ENCODE measurements around the gene GRIA1. TPM values are rescaled to one million over a fixed set of nuclear protein-coding genes. Genes with fewer than 3 reads are reported as not detected.

The GRIA1 gene
- total RNA-seq, 4 donors from 2014 or later, result 0.48 to 1.00 TPM; not detected in 2

DNA sequence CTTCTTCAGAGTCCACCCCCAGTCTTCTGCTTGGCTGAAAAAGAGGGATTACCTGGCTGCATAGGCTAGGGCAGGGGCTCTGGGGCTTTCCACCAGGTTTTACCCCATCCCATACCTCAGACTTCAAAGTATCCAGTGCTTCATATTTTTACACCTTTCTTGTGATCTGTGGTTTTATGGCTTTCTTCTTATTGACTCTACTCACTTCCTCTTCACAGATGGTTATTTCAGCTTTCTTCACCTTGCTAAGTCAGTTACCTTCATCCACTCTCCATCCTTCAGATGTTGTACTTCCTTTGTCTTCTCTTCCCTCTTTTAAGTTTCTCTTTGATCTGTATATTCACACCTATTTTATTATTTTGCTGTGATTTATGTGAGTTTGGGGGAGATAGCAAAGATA lies 104.3 kb downstream of the GRIA1 start:
- Histone ChIP-seq H3K4me1 (no peaks in the 10 kb centered on the region), H3K27me3 (no peaks in the 10 kb centered on the region), H3K9me3 (no peaks in the 10 kb centered on the region), H3K4me3 (no peak overlapping the region), H3K27ac (no peak overlapping the region), H3K36me3 (no peaks in the 10 kb centered on the region)
- TF ChIP-seq, protein P1, sequence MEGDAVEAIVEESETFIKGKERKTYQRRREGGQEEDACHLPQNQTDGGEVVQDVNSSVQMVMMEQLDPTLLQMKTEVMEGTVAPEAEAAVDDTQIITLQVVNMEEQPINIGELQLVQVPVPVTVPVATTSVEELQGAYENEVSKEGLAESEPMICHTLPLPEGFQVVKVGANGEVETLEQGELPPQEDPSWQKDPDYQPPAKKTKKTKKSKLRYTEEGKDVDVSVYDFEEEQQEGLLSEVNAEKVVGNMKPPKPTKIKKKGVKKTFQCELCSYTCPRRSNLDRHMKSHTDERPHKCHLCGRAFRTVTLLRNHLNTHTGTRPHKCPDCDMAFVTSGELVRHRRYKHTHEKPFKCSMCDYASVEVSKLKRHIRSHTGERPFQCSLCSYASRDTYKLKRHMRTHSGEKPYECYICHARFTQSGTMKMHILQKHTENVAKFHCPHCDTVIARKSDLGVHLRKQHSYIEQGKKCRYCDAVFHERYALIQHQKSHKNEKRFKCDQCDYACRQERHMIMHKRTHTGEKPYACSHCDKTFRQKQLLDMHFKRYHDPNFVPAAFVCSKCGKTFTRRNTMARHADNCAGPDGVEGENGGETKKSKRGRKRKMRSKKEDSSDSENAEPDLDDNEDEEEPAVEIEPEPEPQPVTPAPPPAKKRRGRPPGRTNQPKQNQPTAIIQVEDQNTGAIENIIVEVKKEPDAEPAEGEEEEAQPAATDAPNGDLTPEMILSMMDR (IDR thresholded peaks at IDR 0.05), result no peak
- TF ChIP-seq POLR2A (IDR thresholded peaks at IDR 0.05) (no peak), EP300 (IDR thresholded peaks at IDR 0.05; ENCODE audit: low read depth) (no peak), POLR2AphosphoS5 (IDR thresholded peaks at IDR 0.05) (no peak)
- in situ Hi-C loops (cut with MboI; ENCODE audit: low pct_ligation_motif_present in 1 of 4, low pct_unique_long_range_greater_than_20kb in 1 of 4, low sequenced_read_pairs in 3 of 4), result no loop called here
- intact Hi-C loops (cut with DNase I; ENCODE audit: low total_unique reads), result no loop called here
- DNase-seq, result no peak

DNA sequence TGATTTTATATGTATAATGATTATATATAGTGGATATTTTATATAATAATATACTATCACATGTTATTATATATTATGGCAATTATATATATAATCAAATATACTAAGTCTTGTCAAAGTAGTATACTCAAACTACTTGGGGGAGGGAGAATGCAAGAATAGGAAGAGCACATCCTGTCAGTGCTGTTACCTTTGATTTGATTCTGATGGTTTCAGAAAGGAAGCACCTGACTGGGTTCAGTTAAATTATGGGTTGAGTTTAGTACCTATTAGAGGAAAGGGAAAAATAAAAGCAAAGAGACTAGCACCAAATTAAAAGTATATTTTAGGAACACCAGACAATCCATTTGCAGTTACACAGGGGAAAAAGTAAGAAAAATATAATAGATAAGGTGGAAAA lies 107.6 kb downstream of the GRIA1 start:
- H3K27ac ChIP-seq, result no peak overlapping the region
- H3K36me3 ChIP-seq, result no peaks in the 10 kb centered on the region
- TF ChIP-seq, protein P1 (IDR thresholded peaks at IDR 0.05), result no peak
- TF ChIP-seq POLR2A (IDR thresholded peaks at IDR 0.05), result no peak
- no peak for TF ChIP-seq POLR2AphosphoS5 (IDR thresholded peaks at IDR 0.05)
- no peak for TF ChIP-seq EP300 (IDR thresholded peaks at IDR 0.05; ENCODE audit: low read depth)
- DNase-seq, result no peak
- no peaks in the 10 kb centered on the region for H3K27me3 ChIP-seq
- in situ Hi-C loops (cut with MboI; ENCODE audit: low pct_ligation_motif_present in 1 of 4, low pct_unique_long_range_greater_than_20kb in 1 of 4, low sequenced_read_pairs in 3 of 4) (no loop called here), intact Hi-C loops (cut with DNase I; ENCODE audit: low total_unique reads) (no loop called here)
- H3K4me1 ChIP-seq, result no peaks in the 10 kb centered on the region
- no peak overlapping the region for H3K4me3 ChIP-seq
- H3K9me3 ChIP-seq, result no peaks in the 10 kb centered on the region

DNA sequence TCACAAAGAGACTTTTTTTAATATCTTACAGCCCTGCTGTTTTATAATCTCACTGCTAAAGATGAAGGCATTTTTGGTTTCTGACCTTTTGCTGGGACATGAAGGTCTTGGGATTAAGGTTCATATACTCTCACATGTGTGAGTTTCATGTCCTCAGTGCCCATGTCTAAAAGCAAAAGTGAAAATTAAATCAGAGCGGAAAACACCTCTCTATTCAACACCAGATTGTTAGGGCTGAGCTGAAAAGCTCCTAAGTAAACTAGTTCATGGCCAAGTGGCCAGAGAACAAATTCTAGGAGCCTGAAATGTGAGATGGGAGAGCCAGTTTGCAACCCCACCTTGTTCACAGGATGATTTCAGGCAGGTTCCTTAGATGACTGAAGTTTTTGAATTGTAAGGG lies 110.9 kb downstream of the GRIA1 start:
- no peak for TF ChIP-seq POLR2A (IDR thresholded peaks at IDR 0.05)
- no peak for TF ChIP-seq EP300 (IDR thresholded peaks at IDR 0.05; ENCODE audit: low read depth)
- TF ChIP-seq, protein P1 (IDR thresholded peaks at IDR 0.05), result no peak
- TF ChIP-seq POLR2AphosphoS5 (IDR thresholded peaks at IDR 0.05), result no peak

DNA sequence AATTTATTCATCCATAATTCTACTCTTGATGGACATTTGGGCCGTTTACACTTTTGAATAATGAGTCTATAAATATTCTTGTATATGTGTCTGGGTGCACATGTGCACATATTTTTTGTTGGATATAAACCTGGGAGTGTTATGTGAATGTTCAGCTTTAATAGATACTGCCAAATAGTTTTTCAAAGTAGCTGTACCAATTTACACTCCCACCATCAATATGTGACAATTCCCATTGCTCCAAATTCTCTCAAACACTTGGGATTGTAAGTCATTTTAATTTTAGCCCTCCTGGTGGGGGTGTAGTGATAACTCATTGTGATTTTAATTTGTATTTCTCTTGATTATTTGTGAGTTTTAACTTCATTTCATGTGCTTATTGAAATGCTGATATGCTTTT lies 114.9 kb downstream of the GRIA1 start:
- in situ Hi-C loops (cut with MboI; ENCODE audit: low pct_ligation_motif_present in 1 of 4, low pct_unique_long_range_greater_than_20kb in 1 of 4, low sequenced_read_pairs in 3 of 4) (no loop called here), intact Hi-C loops (cut with DNase I; ENCODE audit: low total_unique reads) (no loop called here)
- WGBS, 2 donors (ENCODE audit: low coverage in 1 of 2), result 37 to 58% methylated on average over 1 of the region's 1 CpG
- TF ChIP-seq, protein P1 (IDR thresholded peaks at IDR 0.05), result no peak
- no peaks in the 10 kb centered on the region for H3K9me3 ChIP-seq
- H3K27ac ChIP-seq, result no peak overlapping the region
- no peaks in the 10 kb centered on the region for H3K36me3 ChIP-seq
- H3K27me3 ChIP-seq, result no peaks in the 10 kb centered on the region
- H3K4me3 ChIP-seq, result no peak overlapping the region
- no peaks in the 10 kb centered on the region for H3K4me1 ChIP-seq
- DNase-seq, result no peak

More for the DNA sequence above, 110.9 kb downstream of the GRIA1 start:
- intact Hi-C loops (cut with DNase I; ENCODE audit: low total_unique reads) (no loop called here), in situ Hi-C loops (cut with MboI; ENCODE audit: low pct_ligation_motif_present in 1 of 4, low pct_unique_long_range_greater_than_20kb in 1 of 4, low sequenced_read_pairs in 3 of 4) (no loop called here)
- no peak overlapping the region for H3K4me3 ChIP-seq
- no peak overlapping the region for H3K27ac ChIP-seq
- H3K36me3 ChIP-seq, result no peaks in the 10 kb centered on the region
- H3K9me3 ChIP-seq, result no peaks in the 10 kb centered on the region
- no peaks in the 10 kb centered on the region for H3K4me1 ChIP-seq
- no peaks in the 10 kb centered on the region for H3K27me3 ChIP-seq
- WGBS, 2 donors (ENCODE audit: low coverage in 1 of 2), result 33 to 52% methylated on average over 1 of the region's 1 CpG
- DNase-seq, result no peak

Data from transverse colon (tissue), 4 donors.